ENCODE data around the gene CFAP61.

DNA sequence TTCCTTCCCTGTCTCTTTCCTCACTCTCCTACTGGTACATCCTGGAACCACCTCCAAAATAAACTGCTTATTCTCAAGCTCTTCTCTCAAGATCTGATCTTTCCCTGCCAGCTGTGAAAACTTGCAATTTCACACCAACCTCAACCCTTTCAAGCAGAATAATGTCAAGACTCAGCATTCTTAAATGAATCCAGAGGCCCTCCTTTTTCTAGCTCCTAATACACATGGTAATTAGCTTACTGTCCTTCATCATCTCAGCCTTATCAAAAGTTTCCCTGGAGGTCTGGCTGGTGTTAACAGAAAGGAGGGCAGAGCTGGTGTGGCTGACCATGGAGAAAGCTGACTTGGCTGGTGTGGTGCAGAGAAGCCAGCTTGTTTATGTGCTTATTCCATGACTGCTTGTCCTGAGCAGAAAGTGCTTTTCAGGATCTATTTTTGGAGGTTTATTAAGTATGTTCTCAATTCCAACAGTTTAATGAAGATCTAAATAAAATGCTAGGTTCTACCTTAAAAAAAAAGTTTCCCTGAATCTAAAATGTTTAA lies 50.5 kb downstream of the CFAP61 start:
- TF ChIP-seq POLR2A (IDR thresholded peaks at IDR 0.05) = no peak
- TF ChIP-seq, protein P1, sequence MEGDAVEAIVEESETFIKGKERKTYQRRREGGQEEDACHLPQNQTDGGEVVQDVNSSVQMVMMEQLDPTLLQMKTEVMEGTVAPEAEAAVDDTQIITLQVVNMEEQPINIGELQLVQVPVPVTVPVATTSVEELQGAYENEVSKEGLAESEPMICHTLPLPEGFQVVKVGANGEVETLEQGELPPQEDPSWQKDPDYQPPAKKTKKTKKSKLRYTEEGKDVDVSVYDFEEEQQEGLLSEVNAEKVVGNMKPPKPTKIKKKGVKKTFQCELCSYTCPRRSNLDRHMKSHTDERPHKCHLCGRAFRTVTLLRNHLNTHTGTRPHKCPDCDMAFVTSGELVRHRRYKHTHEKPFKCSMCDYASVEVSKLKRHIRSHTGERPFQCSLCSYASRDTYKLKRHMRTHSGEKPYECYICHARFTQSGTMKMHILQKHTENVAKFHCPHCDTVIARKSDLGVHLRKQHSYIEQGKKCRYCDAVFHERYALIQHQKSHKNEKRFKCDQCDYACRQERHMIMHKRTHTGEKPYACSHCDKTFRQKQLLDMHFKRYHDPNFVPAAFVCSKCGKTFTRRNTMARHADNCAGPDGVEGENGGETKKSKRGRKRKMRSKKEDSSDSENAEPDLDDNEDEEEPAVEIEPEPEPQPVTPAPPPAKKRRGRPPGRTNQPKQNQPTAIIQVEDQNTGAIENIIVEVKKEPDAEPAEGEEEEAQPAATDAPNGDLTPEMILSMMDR (IDR thresholded peaks at IDR 0.05) = no peak

All from adrenal gland (tissue), 5 donors.